Duodenal mucosa (tissue), 2 donors: Measurements from ENCODE around the gene RWDD3.

Source experiments
- H3K27ac ChIP-seq: one replicate; pipeline ENCODE4 v1.7.0; 2013; ENCODE audit warnings: low read depth, low read length
- H3K27me3 ChIP-seq, 2 donors: one replicate each; pipeline ENCODE4 v1.7.0; 2013; ENCODE audit warnings: low read length in 2 of 2, control low read depth in 1 of 2; ENCODE audit not compliant: insufficient read depth in 2 of 2, control insufficient read depth in 1 of 2
- H3K36me3 ChIP-seq, 2 donors: one replicate each; pipeline ENCODE4 v1.7.0; 2013; ENCODE audit warnings: low read length in 2 of 2, control low read depth in 1 of 2; ENCODE audit not compliant: insufficient read depth in 2 of 2, control insufficient read depth in 1 of 2
- H3K4me1 ChIP-seq, 2 donors: one replicate each; pipeline ENCODE4 v1.7.0; 2013; ENCODE audit warnings: low read length in 2 of 2, control low read depth in 1 of 2; ENCODE audit not compliant: insufficient read depth in 2 of 2, control insufficient read depth in 1 of 2
- H3K4me3 ChIP-seq, 2 donors: one replicate each; pipeline ENCODE4 v1.7.0; 2013; ENCODE audit warnings: low read length in 2 of 2, low read depth in 1 of 2
- H3K9ac ChIP-seq, 2 donors: one replicate each; pipeline ENCODE4 v1.7.0; 2013; ENCODE audit warnings: low read length in 2 of 2, low read depth in 1 of 2
- H3K9me3 ChIP-seq, 2 donors: one replicate each; pipeline ENCODE4 v1.7.0; 2013; ENCODE audit warnings: low read length in 2 of 2, control low read depth in 1 of 2; ENCODE audit not compliant: control insufficient read depth in 1 of 2

RWDD3 gene

GRCh38 chr1:95229706-95230105 is 4.3 kb upstream of the RWDD3 start:
- no peak overlapping the region for H3K27ac ChIP-seq

GRCh38 chr1:95230256-95230655 is 3.8 kb upstream of the RWDD3 start:
- no peaks in the 10 kb centered on the region for H3K9me3 ChIP-seq
- no peak overlapping the region for H3K4me3 ChIP-seq
- H3K27me3 ChIP-seq: no peaks in the 10 kb centered on the region
- no peaks in the 10 kb centered on the region for H3K36me3 ChIP-seq
- H3K9ac ChIP-seq: no peak overlapping the region
- H3K4me1 ChIP-seq: peaks cover 8 to 11% of the 10 kb centered on the region in 2 donors
- no peak overlapping the region for H3K27ac ChIP-seq

More at GRCh38 chr1:95229706-95230105, 4.3 kb upstream of the RWDD3 start:
- no peaks in the 10 kb centered on the region for H3K9me3 ChIP-seq
- no peak overlapping the region for H3K4me3 ChIP-seq
- no peak overlapping the region for H3K9ac ChIP-seq
- no peaks in the 10 kb centered on the region for H3K36me3 ChIP-seq
- H3K4me1 ChIP-seq: peaks cover 8 to 11% of the 10 kb centered on the region in 2 donors
- H3K27me3 ChIP-seq: no peaks in the 10 kb centered on the region

- H3K9me3 ChIP-seq: no peaks in the 10 kb centered on the region
- H3K4me1 ChIP-seq: peaks cover 8 to 11% of the 10 kb centered on the region in 2 donors
- H3K36me3 ChIP-seq: no peaks in the 10 kb centered on the region
- no peaks in the 10 kb centered on the region for H3K27me3 ChIP-seq
- H3K27ac ChIP-seq: no peak overlapping the region
- no peak overlapping the region for H3K4me3 ChIP-seq
- H3K9ac ChIP-seq: no peak overlapping the region
Measured at GRCh38 chr1:95230768-95231191, 3.2 kb upstream of the RWDD3 start.

- H3K4me3 ChIP-seq: peak overlapping the region; percentile 82 to 84
- H3K27me3 ChIP-seq: no peaks in the 10 kb centered on the region
- H3K36me3 ChIP-seq: no peaks in the 10 kb centered on the region
- H3K9ac ChIP-seq: peak overlapping the region; percentile 76 to 87
- H3K4me1 ChIP-seq: peaks cover 11 to 15% of the 10 kb centered on the region in 2 donors
- H3K9me3 ChIP-seq: no peaks in the 10 kb centered on the region
- no peak overlapping the region for H3K27ac ChIP-seq
Measured at GRCh38 chr1:95232646-95233318, 1.2 kb upstream of the RWDD3 start.

- Histone ChIP-seq H3K9ac (peak overlapping the region; percentile 76 to 87), H3K4me1 (peaks cover 11 to 17% of the 10 kb centered on the region in 2 donors)
Measured at GRCh38 chr1:95233319-95233736, 682 bp upstream of the RWDD3 start.

GRCh38 chr1:95236784-95237575 is 3.0 kb downstream of the RWDD3 start:
- no peak overlapping the region for H3K9ac ChIP-seq
- no peaks in the 10 kb centered on the region for H3K27me3 ChIP-seq
- no peak overlapping the region for H3K4me3 ChIP-seq
- H3K27ac ChIP-seq: no peak overlapping the region
- peaks cover 0 to 6% of the 10 kb centered on the region in 2 donors for H3K9me3 ChIP-seq
- H3K4me1 ChIP-seq: peaks cover 11 to 17% of the 10 kb centered on the region in 2 donors
- peaks cover 7 to 21% of the 10 kb centered on the region in 2 donors for H3K36me3 ChIP-seq

More at GRCh38 chr1:95233319-95233736, 682 bp upstream of the RWDD3 start:
- no peaks in the 10 kb centered on the region for H3K36me3 ChIP-seq
- H3K4me3 ChIP-seq: peak overlapping the region; percentile 82 to 84
- peak overlapping the region; percentile 78 for H3K27ac ChIP-seq
- H3K27me3 ChIP-seq: no peaks in the 10 kb centered on the region
- no peaks in the 10 kb centered on the region for H3K9me3 ChIP-seq

- no peak overlapping the region for H3K27ac ChIP-seq
- H3K4me1 ChIP-seq: peaks cover 4 to 12% of the 10 kb centered on the region in 2 donors
- H3K27me3 ChIP-seq: no peaks in the 10 kb centered on the region
- H3K36me3 ChIP-seq: peaks cover 7 to 23% of the 10 kb centered on the region in 2 donors
- no peak overlapping the region for H3K4me3 ChIP-seq
- H3K9ac ChIP-seq: no peak overlapping the region
- peaks cover 0 to 6% of the 10 kb centered on the region in 2 donors for H3K9me3 ChIP-seq
Measured at GRCh38 chr1:95237981-95238703, 4.1 kb downstream of the RWDD3 start.

GRCh38 chr1:95245029-95245428 is 11.0 kb downstream of the RWDD3 start:
- no peak overlapping the region for H3K4me3 ChIP-seq
- no peak overlapping the region for H3K27ac ChIP-seq
- no peaks in the 10 kb centered on the region for H3K4me1 ChIP-seq
- H3K9ac ChIP-seq: no peak overlapping the region
- H3K27me3 ChIP-seq: no peaks in the 10 kb centered on the region
- H3K9me3 ChIP-seq: peaks cover 0 to 6% of the 10 kb centered on the region in 2 donors
- H3K36me3 ChIP-seq: peaks cover 13 to 49% of the 10 kb centered on the region in 2 donors

GRCh38 chr1:95246511-95246910 is 12.5 kb downstream of the RWDD3 start:
- H3K27me3 ChIP-seq: no peaks in the 10 kb centered on the region
- peaks cover 6 to 34% of the 10 kb centered on the region in 2 donors for H3K36me3 ChIP-seq
- H3K4me3 ChIP-seq: no peak overlapping the region
- no peak overlapping the region for H3K27ac ChIP-seq
- H3K9me3 ChIP-seq: peaks cover 0 to 1% of the 10 kb centered on the region in 2 donors
- no peak overlapping the region for H3K9ac ChIP-seq
- no peaks in the 10 kb centered on the region for H3K4me1 ChIP-seq
